Kidney (tissue), 14 donors: ENCODE data around the gene PTPRT. TPM values are rescaled to one million over a fixed set of nuclear protein-coding genes. Genes with fewer than 3 reads are reported as not detected.
A peak's percentile ranks its signal among the peaks of the same experiment; 100 is the strongest.

Source experiments
- DNase-seq, 5 donors: peaks; one replicate each; pipeline ENCODE4 v3.0.0-alpha.2; 2013 to 2020
- FAIRE-seq: peaks from 2 replicates; lab custom pipeline; 2012; peaks lifted over from hg19 to GRCh38; lab: Jason Lieb, UNC
- H3K27ac ChIP-seq, 2 donors: one replicate each; pipeline ENCODE4 v1.7.0; 2013; ENCODE audit warnings: low read depth in 2 of 2, low read length in 2 of 2, inconsistent platforms in 1 of 2
- H3K27me3 ChIP-seq: one replicate; pipeline ENCODE4 v1.7.1; 2013; ENCODE audit warnings: low read length, inconsistent platforms; ENCODE audit not compliant: control insufficient read depth, insufficient read depth
- H3K36me3 ChIP-seq, 3 donors: one replicate each; pipeline versions ENCODE4 v1.7.0 to v1.7.1; 2013; ENCODE audit warnings: low read length in 3 of 3, control low read depth in 1 of 3, inconsistent platforms in 1 of 3; ENCODE audit not compliant: insufficient read depth in 3 of 3, control insufficient read depth in 2 of 3
- H3K4me1 ChIP-seq, 3 donors: one replicate each; pipeline versions ENCODE4 v1.7.0 to v1.7.1; 2013; ENCODE audit warnings: low read length in 3 of 3, inconsistent platforms in 1 of 3, low read depth in 1 of 3; ENCODE audit not compliant: control insufficient read depth in 2 of 3, insufficient read depth in 2 of 3
- H3K4me3 ChIP-seq, 3 donors: one replicate each; pipeline versions ENCODE4 v1.7.0 to v1.8.1; 2013; ENCODE audit warnings: low read length in 3 of 3, control low read depth in 1 of 3, inconsistent platforms in 1 of 3
- H3K9ac ChIP-seq, 3 donors: one replicate each; pipeline versions ENCODE4 v1.7.0 to v1.7.1; 2013; ENCODE audit warnings: low read length in 3 of 3, control low read depth in 1 of 3, inconsistent platforms in 1 of 3
- H3K9me3 ChIP-seq, 3 donors: one replicate each; pipeline versions ENCODE4 v1.7.0 to v1.7.1; 2013; ENCODE audit warnings: low read length in 3 of 3, control low read depth in 1 of 3, inconsistent platforms in 1 of 3; ENCODE audit not compliant: control insufficient read depth in 2 of 3, insufficient read depth in 1 of 3
- CTCF ChIP-seq: IDR thresholded peaks from 3 replicates; pipeline ENCODE4 v1.5.1; 2012; ENCODE audit warnings: mild to moderate bottlenecking, moderate library complexity, borderline replicate concordance; ENCODE audit not compliant: insufficient read depth; ENCODE audit errors: extremely low read depth
- intact Hi-C: fragments of 100-400 bp; cut with DNase I; formaldehyde crosslinking; loops from one replicate; pipeline ENCODE4 v1.11.1; 2022
- polyA plus RNA-seq: library from polyadenylated mRNA; stranded (reverse); fragments of 350-450 nt; fragmentation: Illumina TruSeq; extraction: RNeasy Lipid Tissue Mini Kit (QIAGEN cat#74804); gene quantifications from one replicate; pipeline ENCODE4 v1.2.3, GENCODE V29; 2014; ENCODE audit warnings: low read depth, low replicate concordance; ENCODE audit not compliant: insufficient read depth
- total RNA-seq: library from RNA; stranded (reverse); fragmentation: NEBNext Ultra II Directional; extraction: Animal tissue kit (Norgen Biotek cat#: 25700); gene quantifications from one replicate; pipeline ENCODE4 v1.2.1, GENCODE V29; 2021
- donor health status: control.
- donor health status: control.
- donor health status: control.
- donor health status: control.
- donor health status: control.
- donor health status: DM: yes; HTN: yes; CAD: no.
- donor health status: Normal renal cell carcinoma (clear cell type).

PTPRT gene
- total and polyA plus RNA-seq, 2 donors from 2014 or later = 0.60 TPM; not detected in 1

GRCh38 chr20:43138061-43138770 is 51.5 kb downstream of the PTPRT start:
- no peak overlapping the region for H3K9ac ChIP-seq
- H3K27me3 ChIP-seq = no peaks in the 10 kb centered on the region
- H3K36me3 ChIP-seq = no peaks in the 10 kb centered on the region
- no peaks in the 10 kb centered on the region for H3K4me1 ChIP-seq
- intact Hi-C loops = no loop called here
- no peak overlapping the region for H3K4me3 ChIP-seq
- TF ChIP-seq CTCF = no peak
- H3K9me3 ChIP-seq = no peaks in the 10 kb centered on the region
- FAIRE-seq (no peak), DNase-seq (no peak)
- H3K27ac ChIP-seq = no peak overlapping the region

- no peak for FAIRE-seq
- no peak overlapping the region for H3K4me3 ChIP-seq
- no peaks in the 10 kb centered on the region for H3K27me3 ChIP-seq
- intact Hi-C loops = no loop called here
- H3K9me3 ChIP-seq = no peaks in the 10 kb centered on the region
- H3K36me3 ChIP-seq = no peaks in the 10 kb centered on the region
- H3K4me1 ChIP-seq = no peaks in the 10 kb centered on the region
- H3K27ac ChIP-seq = no peak overlapping the region
- no peak overlapping the region for H3K9ac ChIP-seq
- no peak for DNase-seq
- no peak for TF ChIP-seq CTCF
Measured at GRCh38 chr20:43137160-43137559, 52.5 kb downstream of the PTPRT start.

GRCh38 chr20:43124241-43124640 is 65.5 kb downstream of the PTPRT start:
- intact Hi-C loops = no loop called here
- Histone ChIP-seq H3K36me3 (no peaks in the 10 kb centered on the region), H3K9ac (no peak overlapping the region), H3K27ac (no peak overlapping the region), H3K9me3 (no peaks in the 10 kb centered on the region), H3K27me3 (no peaks in the 10 kb centered on the region), H3K4me1 (no peaks in the 10 kb centered on the region), H3K4me3 (no peak overlapping the region)
- FAIRE-seq = no peak
- TF ChIP-seq CTCF = no peak
- peak in 1 of 5 donors; percentile 12 for DNase-seq
